Spleen (tissue), 11 donors: ENCODE results near the gene HMGCL. TPM values are rescaled to one million over a fixed set of nuclear protein-coding genes. Genes with fewer than 3 reads are reported as not detected.

Experiments used
- DNase-seq: peaks from one replicate; pipeline ENCODE4 v3.0.0-alpha.2; 2020
- H3K27ac ChIP-seq, 8 donors: fragments of 200-600 bp; sonication (generic) in 7 of 8; 1 replicate in 4 of 8; 2 replicates in 4 of 8; pipeline versions ENCODE4 v1.5.0 to v1.8.0; 2016 to 2021; ENCODE audit warnings: inconsistent platforms in 4 of 8, mild to moderate bottlenecking in 4 of 8, moderate library complexity in 1 of 8
- H3K27me3 ChIP-seq, 7 donors: fragments of 200-600 bp; sonication (generic) in 6 of 7; replicated peaks in 1 of 7; 1 replicate in 4 of 7; 2 replicates in 3 of 7; pipeline versions ENCODE4 v1.5.0 to v1.8.0; 2016 to 2021; ENCODE audit warnings: inconsistent platforms in 3 of 7, mild to moderate bottlenecking in 1 of 7
- H3K36me3 ChIP-seq, 6 donors: fragments of 200-600 bp; sonication (generic) in 5 of 6; 1 replicate in 4 of 6; 2 replicates in 2 of 6; pipeline versions ENCODE4 v1.5.0 to v1.8.0; 2016 to 2021; ENCODE audit warnings: inconsistent platforms in 2 of 6
- H3K4me1 ChIP-seq, 6 donors: fragments of 200-600 bp; sonication (generic) in 5 of 6; 1 replicate in 3 of 6; 2 replicates in 3 of 6; pipeline versions ENCODE4 v1.5.0 to v1.8.0; 2016 to 2021; ENCODE audit warnings: inconsistent platforms in 3 of 6
- H3K4me3 ChIP-seq, 8 donors: fragments of 200-600 bp; sonication (generic) in 7 of 8; 1 replicate in 4 of 8; 2 replicates in 4 of 8; pipeline versions ENCODE4 v1.5.0 to v1.8.0; 2016 to 2021; ENCODE audit warnings: inconsistent platforms in 4 of 8, mild to moderate bottlenecking in 4 of 8, moderate library complexity in 2 of 8
- H3K9me3 ChIP-seq, 8 donors: fragments of 200-600 bp; sonication (generic) in 7 of 8; 1 replicate in 4 of 8; 2 replicates in 4 of 8; pipeline versions ENCODE4 v1.5.0 to v1.8.0; 2016 to 2021; ENCODE audit warnings: inconsistent platforms in 4 of 8
- POLR2A ChIP-seq, 3 donors: fragments of 450-650 bp; IDR thresholded peaks; one replicate each; pipeline ENCODE4 v1.5.1; 2017; ENCODE audit warnings: antibody characterized with exemption in 3 of 3, mild to moderate bottlenecking in 1 of 3
- POLR2AphosphoS5 ChIP-seq, 3 donors: sonication (generic); formaldehyde crosslinking; IDR thresholded peaks; one replicate each; pipeline ENCODE4 v1.5.1; 2017; ENCODE audit warnings: antibody characterized with exemption in 3 of 3
- WGBS, 5 donors: extraction: QIAGEN DNeasy Blood & Tissue Kit in 3 of 5; methylation state at CpG; one replicate each; pipeline versions ENCODE4 v1.1.5 to v1.1.7; 2013 to 2018; 5-methylcytosine and 5-hydroxymethylcytosine counted together
- intact Hi-C: fragments of 100-400 bp; cut with DNase I; formaldehyde crosslinking; loops from one replicate; pipeline ENCODE4 v1.15.0; 2023; ENCODE audit warnings: low total_unique reads
- polyA plus RNA-seq, 3 donors: library from polyadenylated mRNA; stranded (reverse); fragments of 200-250 nt; gene quantifications; one replicate each; pipeline ENCODE4 v1.2.1, GENCODE V29; 2013
- total RNA-seq, 7 donors: library from RNA; depleted of rRNA in 3 of 7; stranded (reverse); fragments of >200 nt in 3 of 7; fragmentation: NEBNext Ultra II Directional in 4 of 7; extraction: Animal tissue kit (Norgen Biotek cat#: 25700) in 4 of 7; gene quantifications; one replicate each; pipeline versions ENCODE4 v1.1.0 to v1.2.1, GENCODE V29; 2016 to 2021
- TF ChIP-seq, protein P1 (sequence below), 11 experiments: fragments of 200-600 bp in 7 of 11; fragments of 450-650 bp in 4 of 11; sonication (generic) in 4 of 11; IDR thresholded peaks in 8 of 11; conservative IDR thresholded peaks in 3 of 11; 1 replicate in 7 of 11; 2 replicates in 4 of 11; pipeline versions ENCODE4 v1.4.0 to v1.8.0; 2016 to 2021; ENCODE audit warnings: antibody characterized with exemption in 11 of 11, inconsistent platforms in 4 of 11, mild to moderate bottlenecking in 1 of 11
- donor health status: healthy with polysubstance abuse.
- donor health status: DM: no; HTN: no; CAD: no; lungs with moderate emphysema.
- donor health status: DM: no; HTN: no; CAD: no.
- donor health status: Bipolar disorder and iron deficiency.
- donor health status: healthy.
- donor health status: DM: no; HTN: no; CAD: no.
- donor health status: DM: yes; HTN: yes; CAD: no.

The HMGCL gene
- total and polyA plus RNA-seq, 10 donors, result 26.5 to 42.3 (median 34.6) TPM

DNA sequence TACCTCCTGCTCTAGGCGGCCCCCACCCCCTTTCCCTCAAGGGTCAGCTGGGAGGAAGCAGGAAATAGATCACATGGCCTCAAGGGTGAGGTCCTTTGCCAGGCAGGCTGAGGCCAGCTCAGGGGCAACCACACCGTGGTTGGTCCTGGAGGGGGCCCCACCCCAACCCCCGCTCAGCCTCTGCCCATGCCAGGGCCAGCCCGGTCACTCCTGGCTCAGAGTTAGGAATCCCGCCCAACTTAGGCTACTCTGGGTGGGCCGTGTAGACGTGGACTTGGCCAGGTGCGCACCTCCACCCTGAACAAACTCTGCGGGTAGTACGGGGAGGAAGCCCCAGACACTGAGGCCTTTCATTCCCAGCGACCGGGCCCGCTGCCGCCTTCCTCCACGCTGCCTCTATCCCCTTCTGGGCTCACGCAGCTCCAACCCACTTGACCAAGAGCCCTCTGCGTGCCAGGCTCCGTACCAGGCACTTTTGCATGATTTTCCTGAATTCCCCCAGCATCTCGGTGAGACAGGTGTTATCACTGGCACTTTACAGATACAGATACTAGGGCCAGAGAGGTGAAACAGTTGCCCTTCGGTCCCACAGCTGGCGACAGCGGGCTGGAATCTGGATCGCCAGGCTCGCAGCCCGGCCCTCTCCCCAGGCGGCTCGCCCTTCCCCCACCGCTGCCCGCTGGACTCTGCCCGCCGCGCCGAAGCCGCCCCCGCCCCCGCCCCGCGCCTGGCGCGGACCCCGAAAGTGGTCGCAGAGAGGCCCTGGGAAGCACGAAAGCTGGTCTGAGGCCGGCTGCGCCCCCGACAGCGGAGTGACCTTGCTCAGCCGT lies 25.4 kb downstream of the HMGCL start:
- peak overlapping the region; percentile 82 to 97 (median 94) for H3K27ac ChIP-seq
- H3K4me3 ChIP-seq, result peak overlapping the region; percentile 75 to 98 (median 86)
- 1 to 9% (median 2%) methylated on average over 16 to 48 of the region's 48 CpGs for WGBS, 5 donors
- peak; percentile 88 for DNase-seq
- no peaks in the 10 kb centered on the region for H3K27me3 ChIP-seq
- TF ChIP-seq, protein P1, sequence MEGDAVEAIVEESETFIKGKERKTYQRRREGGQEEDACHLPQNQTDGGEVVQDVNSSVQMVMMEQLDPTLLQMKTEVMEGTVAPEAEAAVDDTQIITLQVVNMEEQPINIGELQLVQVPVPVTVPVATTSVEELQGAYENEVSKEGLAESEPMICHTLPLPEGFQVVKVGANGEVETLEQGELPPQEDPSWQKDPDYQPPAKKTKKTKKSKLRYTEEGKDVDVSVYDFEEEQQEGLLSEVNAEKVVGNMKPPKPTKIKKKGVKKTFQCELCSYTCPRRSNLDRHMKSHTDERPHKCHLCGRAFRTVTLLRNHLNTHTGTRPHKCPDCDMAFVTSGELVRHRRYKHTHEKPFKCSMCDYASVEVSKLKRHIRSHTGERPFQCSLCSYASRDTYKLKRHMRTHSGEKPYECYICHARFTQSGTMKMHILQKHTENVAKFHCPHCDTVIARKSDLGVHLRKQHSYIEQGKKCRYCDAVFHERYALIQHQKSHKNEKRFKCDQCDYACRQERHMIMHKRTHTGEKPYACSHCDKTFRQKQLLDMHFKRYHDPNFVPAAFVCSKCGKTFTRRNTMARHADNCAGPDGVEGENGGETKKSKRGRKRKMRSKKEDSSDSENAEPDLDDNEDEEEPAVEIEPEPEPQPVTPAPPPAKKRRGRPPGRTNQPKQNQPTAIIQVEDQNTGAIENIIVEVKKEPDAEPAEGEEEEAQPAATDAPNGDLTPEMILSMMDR (IDR thresholded peaks at IDR 0.05 in 8 of 11, conservative IDR thresholded peaks at IDR 0.05 in 3 of 11), result no peak
- peak; percentile 86 to 89 (median 87) for TF ChIP-seq POLR2AphosphoS5 (IDR thresholded peaks at IDR 0.05)
- H3K4me1 ChIP-seq, result peaks cover 5 to 72% (median 41%) of the 10 kb centered on the region in 6 donors
- no peaks in the 10 kb centered on the region for H3K9me3 ChIP-seq
- intact Hi-C loops, result no loop called here
- peaks cover 0 to 65% (median 35%) of the 10 kb centered on the region in 6 donors for H3K36me3 ChIP-seq

DNA sequence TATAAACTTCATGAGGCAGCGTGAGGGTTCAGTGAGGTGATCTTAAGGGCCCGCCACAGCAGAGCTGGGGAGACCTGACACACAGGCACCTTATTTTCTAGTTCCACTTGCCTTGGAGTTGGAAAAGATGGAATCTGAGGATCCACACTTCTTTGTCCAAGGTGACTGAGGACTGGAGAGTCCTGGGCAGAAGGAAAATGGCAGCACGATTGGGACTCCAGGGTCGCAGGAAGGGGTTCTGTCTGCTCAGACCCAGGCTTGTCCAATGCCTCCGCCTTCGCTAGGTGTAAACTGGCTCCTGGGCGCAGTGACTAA lies 26.0 kb downstream of the HMGCL start:
- no peaks in the 10 kb centered on the region for H3K27me3 ChIP-seq
- H3K4me1 ChIP-seq, result peaks cover 5 to 78% (median 44%) of the 10 kb centered on the region in 6 donors
- H3K27ac ChIP-seq, result peak overlapping the region; percentile 82 to 97 (median 94)
- intact Hi-C loops, result no loop called here
- WGBS, 5 donors, result 60 to 78% (median 63%) methylated on average over 7 of the region's 7 CpGs
- TF ChIP-seq POLR2A (IDR thresholded peaks at IDR 0.05) (no peak), POLR2AphosphoS5 (IDR thresholded peaks at IDR 0.05) (no peak)
- TF ChIP-seq, protein P1 (IDR thresholded peaks at IDR 0.05 in 8 of 11, conservative IDR thresholded peaks at IDR 0.05 in 3 of 11), result no peak
- H3K9me3 ChIP-seq, result no peaks in the 10 kb centered on the region
- peaks cover 0 to 66% (median 40%) of the 10 kb centered on the region in 6 donors for H3K36me3 ChIP-seq
- peak overlapping the region in 6 of 8 donors; percentile 75 to 98 (median 84) for H3K4me3 ChIP-seq
- DNase-seq, result no peak

DNA sequence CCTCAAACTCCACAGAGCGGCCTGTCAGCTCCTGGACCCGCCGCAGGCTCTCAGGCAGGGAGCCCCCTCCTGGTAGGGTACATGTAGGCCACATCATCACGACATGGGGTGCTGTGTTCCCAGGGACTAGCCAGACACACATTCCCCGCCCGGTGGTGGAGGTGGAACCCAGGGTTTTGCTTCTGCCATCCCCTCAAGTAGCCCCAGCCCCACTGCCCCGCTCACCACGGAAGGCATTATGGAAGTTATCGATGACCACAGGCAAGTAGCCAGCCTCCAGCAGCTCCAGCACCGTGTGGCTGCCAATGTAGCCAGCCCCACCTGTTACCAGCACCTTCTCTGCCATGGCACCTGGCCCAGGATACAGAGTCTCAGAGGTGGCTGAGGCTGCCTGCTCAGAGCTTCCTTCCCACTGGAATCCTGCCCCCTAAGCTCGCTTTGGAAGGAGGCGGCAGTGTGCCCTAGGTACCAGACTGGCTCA lies 26.5 kb downstream of the HMGCL start:
- TF ChIP-seq POLR2AphosphoS5 (IDR thresholded peaks at IDR 0.05), result peak in 1 of 3 donors; percentile 35
- TF ChIP-seq, protein P1 (IDR thresholded peaks at IDR 0.05 in 8 of 11, conservative IDR thresholded peaks at IDR 0.05 in 3 of 11), result no peak
- no peak for TF ChIP-seq POLR2A (IDR thresholded peaks at IDR 0.05)
- H3K27ac ChIP-seq, result peak overlapping the region in 7 of 8 donors; percentile 90 to 97 (median 95)
- DNase-seq, result peak; percentile 78
- intact Hi-C loops, result no loop called here
- H3K4me1 ChIP-seq, result peaks cover 5 to 78% (median 45%) of the 10 kb centered on the region in 6 donors
- no peaks in the 10 kb centered on the region for H3K9me3 ChIP-seq
- no peaks in the 10 kb centered on the region for H3K27me3 ChIP-seq
- H3K36me3 ChIP-seq, result peaks cover 0 to 66% (median 42%) of the 10 kb centered on the region in 6 donors
- peak overlapping the region in 3 of 8 donors; percentile 81 to 98 (median 87) for H3K4me3 ChIP-seq
- WGBS, 5 donors, result 82 to 95% (median 88%) methylated on average over 6 to 12 of the region's 12 CpGs
